Fibroblast of skin of right quadriceps (primary cell): ENCODE measurements around the gene PCDHGA11.
"Not testable (repeated sequence)": the region's sequence is repeated elsewhere in the genome, so short reads cannot be mapped to it uniquely, and the experiment has no call there.

Source experiments
- DNase-seq: peaks from one replicate; pipeline ENCODE4 v3.0.0-alpha.2; 2013

PCDHGA11 gene

GRCh38 chr5:141399555-141400258 is 21.1 kb upstream of the PCDHGA11 start:
- no peak for DNase-seq

- DNase-seq, result peak; percentile 35
Observed at GRCh38 chr5:141402553-141403243, 18.2 kb upstream of the PCDHGA11 start, which contains the start of gene PCDHGA9. PCDHGA9 (plus strand) TSS chr5:141402778; CDS start chr5:141402953, 175 bp downstream.

- DNase-seq, result no peak
Observed at GRCh38 chr5:141403387-141403786, 17.5 kb upstream of the PCDHGA11 start.

- DNase-seq, result peak; percentile 46
Observed at GRCh38 chr5:141407790-141408505, 12.9 kb upstream of the PCDHGA11 start, which contains the start of gene PCDHGB6. PCDHGB6 (plus strand) TSS chr5:141408021; CDS start chr5:141408203, 182 bp downstream.

GRCh38 chr5:141409598-141410306 is 11.1 kb upstream of the PCDHGA11 start:
- no peak for DNase-seq

GRCh38 chr5:141411575-141411974 is 9.3 kb upstream of the PCDHGA11 start:
- DNase-seq, result no peak

- DNase-seq, result peak; percentile 75
Observed at GRCh38 chr5:141412854-141413539, 7.9 kb upstream of the PCDHGA11 start, which contains the start of gene PCDHGA10. PCDHGA10 (plus strand) TSS chr5:141412987; CDS start chr5:141413176, 189 bp downstream.

- DNase-seq, result no peak
Observed at GRCh38 chr5:141413540-141414069, 7.2 kb upstream of the PCDHGA11 start.

GRCh38 chr5:141414548-141415274 is 6.1 kb upstream of the PCDHGA11 start:
- not testable (repeated sequence) for DNase-seq

- not testable (repeated sequence) for DNase-seq
Observed at GRCh38 chr5:141415275-141415618, 5.6 kb upstream of the PCDHGA11 start.

- DNase-seq, result peak; percentile 83
Observed at GRCh38 chr5:141417494-141418172, 3.2 kb upstream of the PCDHGA11 start, which contains the start of gene PCDHGB7. PCDHGB7 (plus strand) TSS chr5:141417677; CDS start chr5:141417860, 183 bp downstream.

GRCh38 chr5:141419074-141419880 is 1.6 kb upstream of the PCDHGA11 start:
- no peak for DNase-seq

- DNase-seq, result no peak
Observed at GRCh38 chr5:141421489-141421855, 621 bp downstream of the PCDHGA11 start.

GRCh38 chr5:141422742-141423291 is 2.0 kb downstream of the PCDHGA11 start:
- DNase-seq, result no peak

GRCh38 chr5:141427783-141428426 is 7.1 kb downstream of the PCDHGA11 start:
- DNase-seq, result no peak

- peak; percentile 92 for DNase-seq
Observed at GRCh38 chr5:141430332-141431113, 9.7 kb downstream of the PCDHGA11 start, which contains the start of gene PCDHGA12. PCDHGA12 (plus strand) TSS chr5:141430507; CDS start chr5:141430760, 253 bp downstream.

GRCh38 chr5:141431286-141431685 is 10.4 kb downstream of the PCDHGA11 start:
- peak; percentile 42 for DNase-seq

GRCh38 chr5:141432308-141432707 is 11.5 kb downstream of the PCDHGA11 start:
- not testable (repeated sequence) for DNase-seq
